ENCODE results near the gene ALX3. TPM values are rescaled to one million over a fixed set of nuclear protein-coding genes. Genes with fewer than 3 reads are reported as not detected.

The ALX3 gene
- total and polyA plus RNA-seq, 2 of the 8 experiments (the other 6 are each of a cell fraction or from before 2014, with no cell fraction given): 0.20 TPM; not detected in 1

DNA sequence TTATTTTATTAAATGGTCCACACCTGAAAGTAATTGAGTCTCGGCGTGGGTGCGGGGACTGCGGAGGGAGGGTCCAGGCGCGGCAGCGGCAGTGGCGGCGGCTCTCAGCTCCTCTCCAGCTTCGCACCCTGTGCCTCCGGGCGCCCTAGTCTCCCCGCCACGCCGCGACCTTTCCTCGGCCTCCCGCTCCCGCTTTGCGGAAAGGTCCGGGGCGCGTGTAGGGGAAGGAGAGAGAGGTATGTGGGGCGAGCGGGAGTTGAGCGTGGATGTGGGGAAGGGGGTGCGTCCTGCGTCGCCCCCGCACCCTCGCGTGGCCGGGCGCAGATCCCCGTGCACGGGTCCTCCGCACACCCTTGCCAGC, 13.4 kb upstream of the ALX3 start:
- peaks cover 54 to 78% (median 65%) of the 10 kb centered on the region in 4 experiments for H3K27me3 ChIP-seq (replicated peaks in 1 of 4; ENCODE audit: control insufficient read depth in 3 of 4, extremely low read depth in 1 of 4, insufficient read depth in 3 of 4, low read length in 3 of 4)
- H4K5ac ChIP-seq (ENCODE audit: insufficient read length, low read depth, low read length): no peak overlapping the region
- H4K91ac ChIP-seq (replicated peaks; ENCODE audit: insufficient read length, low read length): no peak overlapping the region
- TF ChIP-seq CBX8 (IDR thresholded peaks at IDR 0.05; ENCODE audit: borderline replicate concordance, low read depth, low read length) (peak; percentile 91; the same call in 1 of the 2 replicates), RNF2 (IDR thresholded peaks at IDR 0.05; ENCODE audit: borderline replicate concordance, low read depth, low read length, missing control alignments, poor library complexity, severe bottlenecking) (peak; percentile 81), KDM4A (IDR thresholded peaks at IDR 0.05; ENCODE audit: low read depth, low read length, severe bottlenecking) (no peak), SP4 (IDR thresholded peaks at IDR 0.05; ENCODE audit: low read length) (no peak)
- TF ChIP-seq, protein P1, sequence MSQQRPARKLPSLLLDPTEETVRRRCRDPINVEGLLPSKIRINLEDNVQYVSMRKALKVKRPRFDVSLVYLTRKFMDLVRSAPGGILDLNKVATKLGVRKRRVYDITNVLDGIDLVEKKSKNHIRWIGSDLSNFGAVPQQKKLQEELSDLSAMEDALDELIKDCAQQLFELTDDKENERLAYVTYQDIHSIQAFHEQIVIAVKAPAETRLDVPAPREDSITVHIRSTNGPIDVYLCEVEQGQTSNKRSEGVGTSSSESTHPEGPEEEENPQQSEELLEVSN (IDR thresholded peaks at IDR 0.05): peak; percentile 63; the same call in 1 of the 2 replicates
- 5% methylated on average over 24 of the region's 37 CpGs; no CpG with 5 or more reads in 1 of the 2 experiments for WGBS, 2 experiments (ENCODE audit: extremely low coverage in 1 of 2, insufficient coverage in 1 of 2, insufficient read length in 1 of 2, insufficient replicate concordance in 2 of 2, low coverage in 1 of 2, low lambda C conversion rate in 2 of 2, missing lambda C conversion rate in 1 of 2)
- H2BK5ac ChIP-seq (ENCODE audit: low read depth, low read length): no peak overlapping the region
- H3K79me1 ChIP-seq (ENCODE audit: low read depth, low read length): no peaks in the 10 kb centered on the region
- no peak overlapping the region for H3K18ac ChIP-seq (ENCODE audit: extremely low read depth, low read length)
- H3K4me2 ChIP-seq (ENCODE audit: insufficient read depth in 1 of 2, low read depth in 2 of 2, low read length in 2 of 2): peak overlapping the region; percentile 81 to 87
- no peaks in the 10 kb centered on the region for H3K79me2 ChIP-seq (ENCODE audit: control insufficient read depth in 1 of 2, insufficient read depth in 2 of 2, low read length in 2 of 2)
- peaks cover 0 to 12% (median 8%) of the 10 kb centered on the region in 4 experiments; a peak in 6 of 7 replicates for H3K4me1 ChIP-seq (replicated peaks in 1 of 4; ENCODE audit: control insufficient read depth in 3 of 4, insufficient read depth in 4 of 4, low read length in 3 of 4)
- H2AFZ ChIP-seq (ENCODE audit: low read length): no peak overlapping the region
- FAIRE-seq (no peak), DNase-seq (ENCODE audit: low read depth in 1 of 2, low spot score in 2 of 2) (no peak)
- POLR2A ChIA-PET (ENCODE audit: partially characterized antibody): interaction anchor here (1.0 to 3.1 kb wide), 5 partner anchors 12 to 49 kb away, joined by 3 to 11 read pairs (median 9); partner anchors contain the start of genes ALX3 and STRIP1
- H2BK12ac ChIP-seq (ENCODE audit: low read depth, low read length): no peak overlapping the region
- H2AK5ac ChIP-seq (ENCODE audit: low read depth, low read length): no peak overlapping the region
- peaks cover 8% of the 10 kb centered on the region; the same call in 1 of the 2 replicates for H3K23me2 ChIP-seq (ENCODE audit: low read depth, low read length)
- CTCF ChIA-PET (ENCODE audit: partially characterized antibody): interaction anchor here (24.7 to 52.4 kb wide), 2 partner anchors 23 to 30 kb away, joined by 845 to 1450 read pairs; partner anchors contain the start of genes ALX3, STRIP1 and UBL4B
- peak overlapping the region; percentile 21 to 55 (median 34); a peak in 5 of 8 replicates for H3K4me3 ChIP-seq (ENCODE audit: extremely low read depth in 1 of 4, insufficient read depth in 2 of 4, low read depth in 3 of 4, low read length in 4 of 4)
- H3K9ac ChIP-seq (replicated peaks in 1 of 4; ENCODE audit: extremely low read depth in 1 of 4, low read depth in 3 of 4, low read length in 3 of 4): no peak overlapping the region; a peak in 1 of 7 replicates
- no peaks in the 10 kb centered on the region for H3K9me3 ChIP-seq (ENCODE audit: insufficient read depth in 2 of 2, low read depth in 1 of 2, low read length in 1 of 2)
- no peak overlapping the region for H3K23ac ChIP-seq (ENCODE audit: insufficient read length)
- H3K36me3 ChIP-seq (ENCODE audit: control insufficient read depth in 2 of 4, insufficient read depth in 4 of 4, low read length in 3 of 4): peaks cover 0 to 7% (median 0%) of the 10 kb centered on the region in 4 experiments; a peak in 1 of 8 replicates
- no peak overlapping the region for H2BK15ac ChIP-seq (ENCODE audit: low read length)
- H3K4ac ChIP-seq (replicated peaks; ENCODE audit: insufficient read length, low read depth, low read length): no peak overlapping the region
- H3K14ac ChIP-seq (ENCODE audit: insufficient read length): no peak overlapping the region
- H4K20me1 ChIP-seq (replicated peaks in 1 of 2; ENCODE audit: control insufficient read depth in 1 of 2, insufficient read depth in 2 of 2, low read length in 2 of 2): peaks cover 2 to 7% of the 10 kb centered on the region in 2 experiments
- H2BK20ac ChIP-seq (ENCODE audit: low read length): no peak overlapping the region
- H3K27ac ChIP-seq (ENCODE audit: low read depth, low read length): no peak overlapping the region
- no peak overlapping the region for H2BK120ac ChIP-seq (replicated peaks; ENCODE audit: low read depth, low read length)
- no peak overlapping the region for H3K56ac ChIP-seq (replicated peaks; ENCODE audit: insufficient read length, low read depth, low read length)
- peak overlapping the region; percentile 28; the same call in 1 of the 2 replicates for H4K8ac ChIP-seq (ENCODE audit: extremely low read depth, insufficient read depth, low read length)

Measured in H1 (cell line).